MV-4-11 (cell line): ENCODE data around the gene IRAK3.
"Not testable (repeated sequence)": the region's sequence is repeated elsewhere in the genome, so short reads cannot be mapped to it uniquely, and the experiment has no call there.

Experiments used
- DNase-seq: peaks from one replicate; lab custom pipeline; 2025; lab: John Stamatoyannopoulos, UW

The IRAK3 gene

DNA sequence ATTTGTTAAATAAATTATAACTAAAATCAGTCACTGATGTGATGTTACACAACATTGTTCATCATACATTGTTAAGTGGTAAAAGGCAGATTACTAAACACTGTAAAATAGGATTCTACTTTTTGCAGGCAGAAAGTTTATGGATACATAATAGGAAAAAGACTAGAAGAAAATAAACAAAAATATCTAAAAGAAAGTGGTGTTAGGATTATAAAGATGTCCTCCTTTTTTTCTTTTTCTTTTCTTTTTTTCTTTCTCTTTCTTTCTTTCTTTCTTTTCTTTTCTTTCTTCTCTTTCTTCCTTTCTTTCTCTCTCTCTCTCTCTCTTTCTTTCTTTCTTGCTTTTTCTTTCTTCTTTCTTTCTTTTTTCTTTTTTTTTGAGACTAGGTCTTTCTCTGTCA is 73.7 kb downstream of the IRAK3 start:
- DNase-seq, result no peak

DNA sequence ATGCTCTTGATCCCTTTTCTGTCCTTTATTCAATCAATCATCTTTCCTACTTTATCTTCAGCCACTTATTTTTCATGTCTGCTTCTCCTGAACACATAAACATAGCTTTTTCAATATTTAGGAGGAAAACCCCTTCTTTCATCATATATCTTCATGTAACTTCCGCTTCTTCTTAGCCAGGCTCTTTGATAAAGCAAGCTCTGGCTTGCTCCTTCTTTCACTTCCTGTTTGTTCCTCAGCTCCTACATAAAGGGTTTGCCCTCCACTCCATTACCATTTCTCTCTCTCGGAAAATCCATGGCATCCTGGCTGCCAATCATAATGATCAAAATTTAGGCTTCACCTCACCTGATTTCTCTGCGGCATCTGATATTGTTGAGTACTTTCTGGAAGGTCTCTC is 79.5 kb downstream of the IRAK3 start:
- DNase-seq, result peak; percentile 97

DNA sequence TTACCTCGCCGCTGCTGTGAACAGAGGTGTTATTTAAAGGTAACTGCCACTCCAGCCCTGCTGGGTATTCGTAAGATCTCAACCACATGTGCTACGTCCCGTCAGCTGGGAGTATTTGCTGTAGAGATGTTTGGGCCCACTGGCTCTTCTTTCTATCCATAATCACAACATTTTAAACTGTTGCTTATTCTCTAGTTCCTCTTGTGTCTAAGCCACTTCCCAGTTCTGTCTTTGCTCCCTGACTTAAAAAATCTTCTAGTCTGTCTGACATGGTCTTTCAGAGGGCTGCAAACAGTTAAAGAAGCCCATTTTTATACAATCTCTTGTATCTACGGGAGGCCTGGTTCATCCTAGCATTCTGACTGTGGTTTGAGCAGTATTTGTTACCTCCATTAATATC is 80.1 kb downstream of the IRAK3 start:
- peak; percentile 78 for DNase-seq

DNA sequence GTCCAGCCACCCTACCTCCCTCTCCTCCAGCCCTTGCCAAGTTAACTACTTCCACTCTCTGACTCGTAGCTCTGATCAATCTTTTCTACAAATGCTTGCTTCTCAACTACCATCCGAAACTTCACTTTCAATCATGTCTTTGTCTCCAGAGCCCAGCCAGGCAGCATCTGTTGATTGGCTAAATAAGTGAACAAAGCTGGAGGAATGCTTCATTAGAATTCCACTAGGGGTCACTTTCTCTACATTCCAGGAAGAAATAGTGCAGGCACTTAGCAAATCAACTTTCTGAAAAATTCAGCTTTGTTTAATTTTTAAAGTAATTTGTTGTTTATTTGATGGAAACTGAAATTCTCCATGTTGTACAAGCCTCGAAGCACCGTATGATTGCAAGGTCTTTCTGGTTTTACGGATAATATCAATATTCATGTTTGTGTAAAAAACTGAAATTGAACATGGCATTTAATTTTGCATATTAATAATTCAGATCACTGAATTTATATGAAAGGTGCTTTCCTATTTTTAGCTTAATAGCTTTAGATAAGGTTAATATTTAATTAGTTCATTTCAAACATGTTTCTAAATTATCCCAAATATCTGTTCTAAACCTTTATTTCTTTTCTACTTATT is 80.9 kb downstream of the IRAK3 start:
- DNase-seq, result peak; percentile 86

DNA sequence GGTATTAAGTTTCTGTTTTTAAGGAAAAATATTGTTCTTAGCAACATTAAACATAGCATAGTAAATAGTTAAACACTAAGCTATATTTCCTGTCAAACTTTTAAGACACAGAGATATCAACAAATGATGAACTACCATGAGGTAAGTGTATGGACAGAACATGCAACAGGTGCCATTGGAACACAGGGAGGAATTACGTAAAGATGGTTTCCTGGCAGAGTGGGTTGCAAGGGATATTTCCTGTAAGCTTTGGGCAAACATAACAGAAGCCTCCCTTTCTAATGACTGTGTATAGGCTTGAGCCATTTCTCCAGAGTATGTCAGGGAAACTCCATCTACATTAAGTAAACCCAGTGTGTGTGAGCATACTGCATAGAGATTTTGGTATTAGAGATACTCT is 81.6 kb downstream of the IRAK3 start:
- no peak for DNase-seq

DNA sequence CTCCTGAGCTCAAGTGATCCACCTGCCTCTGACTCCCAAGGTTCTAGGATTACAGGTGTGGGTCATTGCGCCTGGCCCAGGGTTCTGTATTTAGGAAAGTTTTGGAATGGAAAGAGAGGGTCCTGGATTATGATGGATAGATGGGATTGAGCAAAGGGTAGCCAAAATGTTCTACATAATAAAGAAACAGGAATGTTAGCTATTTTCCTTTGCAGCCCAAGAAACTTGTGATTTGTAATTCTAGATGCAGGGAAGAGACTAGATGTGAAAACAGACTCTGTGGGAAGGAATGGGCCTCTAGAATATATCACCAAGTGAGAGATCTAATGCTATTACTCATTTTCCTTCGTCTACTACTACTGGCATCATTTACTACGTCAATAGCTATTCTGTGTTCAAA is 83.6 kb downstream of the IRAK3 start:
- DNase-seq, result no peak

DNA sequence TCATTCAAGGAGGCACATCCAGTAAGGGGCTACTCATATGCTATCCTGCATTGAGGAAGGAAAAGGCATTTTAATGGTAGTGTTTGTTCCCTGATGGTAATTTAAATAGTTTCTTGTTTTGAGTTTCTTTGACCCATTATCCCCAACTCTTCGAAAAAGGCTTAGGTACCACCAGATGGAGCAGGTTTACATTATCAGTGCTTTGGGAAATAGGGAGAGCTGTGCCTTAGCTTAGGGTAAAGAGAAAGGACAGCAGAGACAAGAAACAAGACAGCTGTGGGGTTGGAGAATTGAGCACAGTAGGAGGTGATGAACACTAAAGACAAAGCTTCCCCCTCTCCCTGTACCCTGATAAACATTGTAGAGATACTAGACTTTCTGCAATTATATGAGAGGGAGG is 84.1 kb downstream of the IRAK3 start:
- DNase-seq, result no peak

DNA sequence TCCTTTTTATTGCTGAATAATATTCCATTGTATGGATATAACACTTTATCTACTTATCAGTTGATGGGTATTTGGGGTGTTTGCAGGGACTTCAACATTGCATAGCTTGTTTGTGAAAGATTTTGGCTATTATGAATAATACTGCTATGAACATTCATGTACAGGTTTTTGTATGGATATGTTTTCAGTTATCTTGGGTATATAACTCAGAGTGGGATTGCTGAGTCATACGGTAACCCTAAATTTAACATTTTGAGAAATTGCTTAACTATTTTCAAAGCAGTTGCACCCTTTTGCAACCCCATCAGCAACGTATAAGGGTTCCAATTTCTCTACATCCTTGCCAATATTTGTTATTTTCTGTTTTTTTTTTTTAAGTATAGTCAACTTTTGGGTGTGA is 86.0 kb downstream of the IRAK3 start:
- DNase-seq, result peak; percentile 28

DNA sequence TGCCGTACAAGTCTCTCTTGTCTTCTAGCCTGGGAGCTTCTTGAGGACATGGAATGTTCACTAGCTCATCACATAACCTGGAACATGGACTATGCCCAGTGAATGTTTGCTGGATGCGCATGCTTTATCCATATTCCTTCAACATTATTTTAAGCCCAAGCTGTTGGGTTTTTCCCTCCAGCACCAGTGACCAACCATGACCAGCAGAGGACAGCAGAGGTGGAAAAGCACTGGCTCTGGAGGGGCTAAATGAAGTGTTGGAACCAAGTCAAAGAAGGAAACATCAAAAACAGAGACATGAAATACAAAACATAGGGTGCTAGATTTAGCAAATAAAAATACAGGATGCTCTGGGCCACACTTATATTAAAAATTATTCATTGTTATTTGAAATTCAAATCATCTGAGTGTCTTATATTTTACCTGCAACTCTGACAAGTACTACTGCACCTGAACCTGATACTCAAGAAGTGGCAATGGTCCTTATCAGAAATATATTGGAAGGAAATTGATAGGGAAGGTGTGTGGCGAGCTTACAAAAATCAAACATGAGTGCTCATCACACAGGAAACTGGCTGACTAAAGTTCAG is 90.2 kb downstream of the IRAK3 start:
- peak; percentile 59 for DNase-seq

DNA sequence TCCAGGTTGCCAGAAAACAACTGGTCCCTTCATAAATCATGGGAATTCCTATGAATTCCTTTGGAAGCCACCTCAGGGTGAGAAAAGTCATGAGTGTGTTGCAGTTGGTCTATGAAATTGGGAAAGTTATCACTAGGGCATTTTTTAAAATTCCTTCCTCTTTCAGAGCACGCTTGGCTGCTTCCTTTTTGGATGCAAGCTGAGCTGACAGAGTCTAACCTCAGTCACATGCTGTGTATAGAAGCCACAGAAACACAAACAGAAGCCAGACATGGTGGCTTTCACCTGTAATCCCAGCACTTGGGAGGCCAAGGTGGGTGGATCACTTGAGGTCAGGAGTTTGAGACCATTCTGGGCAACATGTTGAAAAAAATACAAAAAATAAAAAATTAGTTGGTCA is 91.5 kb downstream of the IRAK3 start:
- DNase-seq, result peak; percentile 79

DNA sequence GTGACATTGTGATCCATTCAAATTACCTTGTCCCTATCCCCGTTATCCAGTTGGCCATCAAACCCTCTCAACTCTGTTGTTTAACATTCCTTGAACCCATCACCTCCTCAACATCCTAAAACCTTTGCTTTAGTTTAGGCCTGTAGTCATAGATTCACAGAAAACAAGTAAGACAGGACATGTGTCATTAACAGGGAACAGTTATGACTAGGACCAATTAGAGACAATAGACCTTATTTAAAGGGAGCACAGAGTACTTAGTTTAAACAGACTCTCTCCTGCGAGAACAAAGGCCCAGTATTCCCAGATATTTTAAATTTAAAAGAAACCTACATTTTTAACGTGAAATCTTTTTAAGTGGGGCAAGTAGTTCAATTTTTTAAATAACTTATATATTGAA is 93.2 kb downstream of the IRAK3 start:
- no peak for DNase-seq

DNA sequence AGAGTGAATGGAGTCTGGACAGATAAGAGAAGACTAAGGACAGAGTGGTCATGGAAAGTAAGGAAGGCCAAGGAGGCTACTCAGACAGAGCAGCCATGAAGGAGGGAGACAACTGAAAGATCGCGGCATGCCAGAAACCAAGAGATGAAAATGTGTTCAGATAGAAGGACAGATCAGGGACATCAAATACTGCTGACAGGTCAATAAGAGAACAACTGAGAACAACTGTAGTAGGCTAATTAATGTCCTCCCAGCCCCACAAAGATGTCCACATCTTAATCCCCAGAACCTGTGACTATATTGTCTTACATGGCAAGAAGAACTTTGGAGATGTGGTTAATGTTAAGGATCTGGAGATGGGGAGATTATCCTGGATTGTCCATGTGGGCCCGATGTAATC is 98.3 kb downstream of the IRAK3 start:
- DNase-seq, result no peak

DNA sequence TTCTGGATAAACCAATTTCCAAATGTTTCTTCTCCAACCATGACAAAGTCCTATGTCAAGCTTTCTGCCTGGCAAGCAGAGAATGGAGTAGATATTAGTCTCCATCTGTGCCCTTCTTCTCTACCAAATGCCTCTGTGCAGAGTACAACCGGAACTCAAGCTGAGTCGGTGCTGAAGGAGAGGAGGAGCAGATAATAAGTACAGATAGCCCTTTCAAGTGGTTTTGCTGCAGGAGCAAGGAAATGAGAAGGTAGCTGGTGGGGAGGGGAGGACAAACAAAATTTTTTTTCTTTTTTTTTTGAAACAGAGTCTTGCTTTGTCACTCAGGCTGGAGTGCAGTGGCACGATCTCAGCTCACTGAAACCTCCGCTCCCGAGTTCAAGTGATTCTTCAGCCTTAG is 99.1 kb downstream of the IRAK3 start:
- DNase-seq, result no peak

DNA sequence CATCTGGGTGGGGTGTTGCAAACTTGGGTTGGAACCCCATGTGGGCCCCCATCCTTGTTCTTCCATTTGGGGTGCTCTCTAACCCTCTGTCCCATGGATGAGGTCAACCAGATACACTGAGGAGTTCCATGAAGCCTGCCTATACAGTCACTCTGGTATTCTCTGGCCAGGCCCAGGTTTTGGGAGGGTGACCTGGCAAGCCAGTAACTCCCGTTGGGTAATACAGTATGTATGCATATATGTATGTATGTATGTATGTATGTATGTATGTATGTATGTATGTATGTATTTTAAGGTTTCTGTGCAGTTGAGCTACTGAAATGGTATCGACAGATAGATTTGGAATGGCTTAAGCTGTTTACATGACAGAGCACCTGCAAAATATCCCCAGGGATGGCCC is 100.5 kb downstream of the IRAK3 start:
- no peak for DNase-seq

DNA sequence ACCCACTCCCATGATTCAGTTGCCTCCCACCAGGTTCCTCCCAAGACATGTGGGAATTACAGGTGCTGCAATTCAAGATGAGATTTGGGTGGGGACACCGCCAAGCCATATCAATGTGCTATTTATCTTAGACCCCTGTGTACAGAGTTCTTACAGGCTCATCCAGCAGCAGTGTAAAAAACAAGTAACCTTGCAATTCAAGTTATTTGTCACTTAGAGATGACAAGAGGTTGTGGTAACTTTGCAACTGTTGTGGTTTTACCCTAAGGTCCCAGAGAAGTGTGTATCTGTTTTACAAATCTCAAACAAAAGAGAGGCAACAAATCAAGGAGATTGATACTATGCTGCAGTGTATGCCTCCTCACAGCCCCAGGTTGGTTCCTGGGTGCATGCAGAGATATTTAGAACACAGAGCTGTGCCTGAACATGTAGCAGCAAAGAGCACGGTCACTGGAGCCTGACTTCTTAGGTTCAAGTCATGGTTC is 101.7 kb downstream of the IRAK3 start:
- no peak for DNase-seq

DNA sequence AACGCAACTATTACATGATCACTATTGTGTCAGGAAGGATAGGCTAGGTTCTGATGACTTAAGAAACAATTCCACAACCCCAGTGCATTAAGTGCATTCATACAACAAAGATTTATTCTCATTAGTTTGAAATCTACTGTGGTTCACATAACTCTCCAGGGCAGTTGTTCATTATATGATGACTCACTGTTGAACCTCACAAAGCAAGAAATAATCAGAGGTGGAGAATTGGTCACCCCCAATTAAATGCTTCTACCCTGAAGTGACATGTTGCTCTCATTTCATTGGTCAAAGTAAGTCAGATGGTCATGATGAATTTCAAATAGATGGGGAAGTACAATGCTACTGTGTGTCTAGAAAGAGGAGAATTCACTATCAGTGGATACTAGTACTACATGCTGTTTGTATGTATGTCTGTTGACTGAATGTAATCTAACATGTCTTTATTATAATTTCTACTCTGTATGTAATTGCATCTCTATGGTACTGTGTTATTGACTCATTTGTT is 107.2 kb downstream of the IRAK3 start:
- no peak for DNase-seq

DNA sequence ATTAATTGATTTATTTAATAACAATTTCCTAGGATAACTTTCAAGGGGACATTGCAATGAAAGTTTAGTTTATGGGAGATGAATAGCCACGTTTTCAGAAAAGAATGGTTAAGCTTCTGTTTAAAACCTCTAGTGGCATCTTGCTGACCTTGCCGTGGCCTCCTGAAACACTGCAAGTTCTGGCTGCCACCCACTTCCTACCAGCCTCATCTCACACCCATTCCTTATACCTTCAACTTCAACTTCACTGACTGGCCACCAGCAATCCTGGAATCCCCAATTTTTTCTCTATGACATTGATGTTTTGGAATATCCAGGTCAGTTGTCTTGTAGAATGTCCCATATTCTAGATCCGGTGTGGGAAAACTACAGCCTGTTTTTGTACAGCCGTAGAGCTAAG is 108.1 kb downstream of the IRAK3 start:
- DNase-seq, result no peak

DNA sequence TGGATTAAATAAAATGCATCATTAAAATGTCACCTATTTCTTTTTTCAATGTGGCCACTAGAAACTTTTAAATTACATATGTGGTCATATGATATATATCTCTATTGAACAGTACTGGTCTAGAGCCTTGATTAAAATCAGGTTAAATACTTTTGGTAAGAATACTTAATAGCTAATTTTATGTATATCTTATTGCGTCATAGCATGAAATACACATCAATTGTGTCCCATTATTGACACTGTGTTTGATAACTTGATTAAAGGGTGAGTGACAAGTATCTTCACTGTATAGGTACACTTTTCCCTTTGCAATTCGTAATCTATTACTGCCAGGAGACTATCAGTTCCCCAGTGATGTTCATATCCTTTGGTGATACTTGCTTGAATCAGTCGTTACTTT is 108.9 kb downstream of the IRAK3 start:
- DNase-seq, result no peak

DNA sequence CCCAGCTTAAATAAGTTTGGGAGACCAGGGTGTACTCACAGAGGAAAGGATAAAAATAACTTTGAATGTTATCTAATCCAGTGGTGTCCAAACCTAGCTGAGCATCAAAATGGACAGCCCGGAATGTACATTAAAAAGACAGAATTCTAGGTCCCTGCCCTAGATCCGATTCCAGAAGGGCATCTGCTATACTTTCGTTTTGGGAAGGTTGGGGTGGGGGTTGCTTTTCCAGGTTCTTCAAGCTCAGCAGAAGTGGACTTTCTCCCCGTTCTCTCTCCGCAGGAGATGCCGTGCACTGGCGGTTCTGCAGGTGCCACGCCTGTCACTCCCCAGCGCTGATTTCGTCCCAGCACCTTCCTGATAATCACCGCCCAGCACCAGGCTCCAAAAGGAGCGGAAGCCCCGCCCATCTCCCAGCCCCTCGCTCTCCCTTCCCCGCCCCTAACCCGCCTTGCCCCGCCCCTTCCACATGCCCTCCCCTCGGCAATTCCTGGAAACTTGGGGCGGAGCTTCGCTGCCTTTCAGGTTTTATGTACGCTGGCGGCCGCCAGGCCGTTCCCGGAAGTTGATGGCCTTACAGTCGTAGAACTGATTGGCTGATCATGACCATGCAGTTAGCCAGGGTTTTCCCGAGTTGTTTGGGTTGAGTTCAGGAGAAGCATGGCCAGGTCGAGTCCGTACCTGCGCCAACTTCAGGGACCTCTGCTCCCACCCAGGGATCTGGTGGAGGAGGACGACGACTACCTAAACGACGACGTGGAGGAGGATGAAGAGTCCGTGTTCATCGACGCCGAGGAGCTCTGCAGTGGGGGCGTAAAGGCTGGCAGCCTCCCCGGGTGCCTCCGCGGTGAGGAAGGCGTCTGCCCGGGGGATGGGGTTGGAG is 113.2 kb downstream of the IRAK3 start, which contains the start of gene HELB:
Gene HELB (plus strand): TSS at position 550 of the 883 bp plus-strand sequence. CDS start 111 bp downstream, at position 661.
- DNase-seq, result peak; percentile 96

DNA sequence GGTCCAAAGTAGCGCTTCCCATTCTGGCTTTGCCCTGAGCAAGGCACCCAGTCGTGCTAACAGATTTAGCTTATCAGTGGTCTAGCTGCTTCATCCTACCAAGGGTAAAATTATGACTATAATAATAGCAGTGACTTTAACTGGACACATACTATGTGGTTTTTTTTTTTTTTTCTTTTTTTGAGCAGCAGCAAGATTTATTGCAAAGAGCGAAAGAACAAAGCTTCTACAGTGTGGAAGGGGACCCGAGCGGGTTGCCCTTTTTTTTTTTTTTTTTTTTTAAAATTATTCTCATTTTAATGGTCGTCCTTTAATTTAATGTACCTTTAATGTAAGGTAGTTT is 113.8 kb downstream of the IRAK3 start:
- no peak for DNase-seq

DNA sequence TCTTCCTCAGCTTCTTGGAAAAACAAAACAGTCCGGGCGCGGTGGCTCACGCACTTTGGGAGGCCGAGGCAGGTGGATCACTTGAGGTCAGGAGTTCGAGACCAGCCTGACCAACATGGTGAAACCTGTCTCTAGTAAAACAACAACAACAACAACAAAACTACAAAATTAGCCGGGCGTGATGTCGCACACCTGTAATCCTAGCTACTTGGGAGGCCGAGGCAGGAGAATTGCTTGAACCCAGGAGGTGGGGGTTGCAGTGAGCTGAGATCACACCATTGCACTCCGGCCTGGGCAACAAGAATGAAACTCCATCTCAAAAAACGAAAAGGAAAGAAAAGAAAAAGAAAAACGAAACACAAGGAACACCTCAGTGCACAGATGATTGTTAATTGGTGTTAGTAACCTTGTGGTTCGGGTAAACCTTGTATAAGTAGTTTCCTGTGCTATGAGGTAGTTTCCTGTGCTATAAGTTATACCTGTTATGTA is 114.3 kb downstream of the IRAK3 start:
- DNase-seq, result not testable (repeated sequence)
